GM03348 (cell line): ENCODE measurements around the gene PFDN2.
"Not testable (repeated sequence)": the region's sequence is repeated elsewhere in the genome, so short reads cannot be mapped to it uniquely, and the experiment has no call there.

ENCODE experiments used
- DNase-seq: peaks from one replicate; pipeline ENCODE4 v3.0.0; 2012; ENCODE audit warnings: low spot score

Gene PFDN2

GRCh38 chr1:161080441-161081405, 37.1 kb downstream of the PFDN2 start:
- peak; percentile 46 for DNase-seq

DNA sequence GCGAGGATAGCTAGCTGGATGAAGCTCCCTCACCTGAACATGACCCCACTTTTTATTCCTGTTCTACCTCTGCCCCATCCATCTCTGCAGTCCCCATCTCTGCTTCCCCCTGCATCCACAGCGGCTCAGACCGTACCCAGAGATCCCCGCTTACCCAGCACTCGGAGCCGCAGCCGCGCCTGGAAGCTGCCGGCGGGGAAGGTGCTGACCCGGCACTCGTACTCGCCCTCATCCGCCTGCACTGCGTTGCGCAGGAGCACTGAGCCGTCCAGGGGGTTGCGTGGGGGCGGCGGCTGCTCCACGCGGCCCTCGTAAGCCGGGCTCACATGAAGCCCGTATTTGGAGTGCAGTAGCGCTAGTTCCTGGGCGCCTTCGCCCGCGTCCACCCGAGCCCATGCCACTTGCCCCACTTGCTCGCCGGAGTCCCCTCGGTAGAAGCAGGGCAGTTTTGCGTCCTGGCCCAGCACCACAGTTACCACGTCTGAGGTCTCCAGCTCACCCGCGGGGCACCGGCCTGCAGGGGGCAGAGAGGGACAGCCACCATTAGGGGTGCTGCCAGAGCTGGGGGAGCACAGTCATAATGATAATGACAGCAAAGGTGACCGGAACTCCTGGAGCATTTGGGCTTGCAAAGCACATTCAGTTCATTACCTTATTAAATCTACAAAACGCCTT, 38.3 kb downstream of the PFDN2 start:
- DNase-seq = no peak

- DNase-seq = no peak
Observed at GRCh38 chr1:161077426-161077825, 40.4 kb downstream of the PFDN2 start.

DNA sequence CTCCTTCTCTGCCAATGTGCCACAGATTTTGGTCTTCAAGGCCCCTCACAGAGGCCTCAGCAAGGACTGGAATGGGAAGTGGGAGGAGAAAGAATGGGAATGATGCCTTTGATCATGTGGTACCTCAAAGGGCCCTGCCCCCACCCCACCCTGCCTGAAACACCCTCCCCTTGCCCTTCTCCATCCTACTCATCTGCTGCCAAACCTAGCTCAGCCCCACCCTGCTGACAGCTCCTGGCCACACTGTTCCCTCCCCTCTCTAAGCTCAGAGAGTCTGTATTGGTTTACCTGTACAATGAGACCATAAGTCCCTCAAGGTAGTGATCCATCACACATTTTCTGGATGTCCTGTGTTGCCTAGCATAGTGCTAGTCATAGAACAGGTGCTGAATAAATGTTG, 41.4 kb downstream of the PFDN2 start:
- no peak for DNase-seq

DNA sequence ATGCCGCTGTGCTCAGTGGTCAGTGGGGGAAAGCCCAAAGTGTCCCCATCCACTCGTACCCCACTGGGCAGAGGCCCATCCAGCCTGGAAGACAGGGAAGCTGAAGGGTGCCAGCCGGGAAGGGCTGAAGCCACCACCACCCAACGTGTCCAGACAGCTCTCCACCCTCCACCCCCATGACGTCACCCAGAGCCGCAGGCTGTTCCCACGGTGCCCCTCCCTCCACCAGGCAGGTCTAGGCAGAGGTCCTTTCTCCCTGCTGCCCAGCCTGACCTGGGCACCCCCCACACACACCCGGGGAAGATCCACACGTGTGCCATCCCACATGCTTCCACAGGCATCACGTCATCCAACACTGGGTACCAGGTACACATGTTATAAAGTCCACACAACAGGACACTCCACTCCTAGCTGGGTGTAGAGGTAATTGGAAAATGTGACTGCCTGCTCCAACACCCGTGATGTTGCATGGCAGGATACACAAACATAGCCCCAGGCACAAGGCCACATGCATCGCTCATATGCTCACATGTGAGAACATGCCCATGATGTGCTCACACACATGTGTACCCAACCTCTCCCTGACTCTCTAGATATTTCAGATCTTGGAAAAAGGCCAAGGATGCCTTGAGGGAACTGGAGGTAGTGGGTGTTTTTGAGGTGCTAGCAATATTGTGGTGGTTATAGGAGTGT, 43.0 kb downstream of the PFDN2 start:
- no peak for DNase-seq

GRCh38 chr1:161073474-161074121, 44.2 kb downstream of the PFDN2 start:
- no peak for DNase-seq

- DNase-seq = no peak
Observed at GRCh38 chr1:161072751-161073449, 44.9 kb downstream of the PFDN2 start.

- peak; percentile 75 for DNase-seq
Observed at GRCh38 chr1:161071886-161072371, 45.9 kb downstream of the PFDN2 start.

- no peak for DNase-seq
Observed at GRCh38 chr1:161070761-161071160, 47.1 kb downstream of the PFDN2 start.

DNA sequence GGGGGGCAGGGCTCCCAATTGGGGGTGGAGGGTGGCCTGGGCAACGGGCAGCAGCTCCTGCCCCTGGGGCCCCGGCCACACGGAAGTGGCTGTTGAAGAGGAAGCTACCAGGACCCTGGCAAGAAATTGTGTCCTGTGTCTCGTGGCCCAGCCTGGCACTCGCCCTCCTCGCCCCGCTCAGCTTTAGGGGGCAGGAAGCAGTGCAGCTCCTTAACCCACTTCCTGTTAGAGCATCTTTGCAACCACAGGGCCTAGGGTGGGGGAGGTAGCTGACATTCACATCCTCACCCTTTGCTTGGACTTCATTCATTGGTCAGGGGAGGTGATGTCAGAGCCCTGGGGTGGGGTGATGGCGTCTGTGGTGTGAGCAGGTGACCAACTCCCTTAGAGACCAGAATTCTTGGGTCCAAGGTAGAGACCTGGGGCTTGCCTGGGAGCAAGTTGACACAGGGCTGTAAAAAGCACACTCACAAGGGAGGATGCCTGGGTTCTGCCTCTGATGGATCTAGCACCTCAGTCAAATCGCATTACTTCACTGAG, 48.0 kb downstream of the PFDN2 start, which contains the start of gene ARHGAP30:
Gene ARHGAP30 (minus strand): TSS at position 161 of the 540 bp plus-strand sequence. CDS start 267 bp downstream, outside the sequence.
- DNase-seq = no peak

GRCh38 chr1:161069241-161069640, 48.6 kb downstream of the PFDN2 start:
- DNase-seq = no peak

- peak; percentile 51 for DNase-seq
Observed at GRCh38 chr1:161068306-161069234, 49.3 kb downstream of the PFDN2 start.

GRCh38 chr1:161066694-161067093, 51.1 kb downstream of the PFDN2 start:
- no peak for DNase-seq

DNA sequence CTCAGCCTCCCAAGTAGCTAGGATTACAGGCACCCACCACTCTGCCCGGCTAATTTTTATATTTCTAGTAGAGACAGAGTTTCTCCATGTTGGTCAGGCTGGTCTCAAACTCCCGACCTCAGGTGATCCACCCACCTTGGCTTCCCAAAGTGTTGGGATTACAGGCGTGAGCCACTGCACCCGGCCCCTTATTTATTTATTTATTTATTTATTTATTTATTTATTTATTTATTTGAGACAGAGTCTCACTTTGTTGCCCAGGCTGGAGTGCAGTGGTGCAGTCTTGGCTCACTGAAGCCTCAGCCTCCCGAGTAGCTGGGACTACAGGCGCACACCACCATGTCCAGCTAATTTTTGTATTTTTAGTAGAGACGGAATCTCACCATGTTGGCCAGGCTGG, 52.2 kb downstream of the PFDN2 start:
- DNase-seq = not testable (repeated sequence)

GRCh38 chr1:161063936-161064335, 53.9 kb downstream of the PFDN2 start:
- DNase-seq = not testable (repeated sequence)

- no peak for DNase-seq
Observed at GRCh38 chr1:161061419-161061818, 56.4 kb downstream of the PFDN2 start.

GRCh38 chr1:161059293-161059692, 58.5 kb downstream of the PFDN2 start:
- no peak for DNase-seq

- no peak for DNase-seq
Observed at GRCh38 chr1:161054805-161055204, 63.0 kb downstream of the PFDN2 start.

GRCh38 chr1:161054232-161054631, 63.6 kb downstream of the PFDN2 start:
- no peak for DNase-seq

DNA sequence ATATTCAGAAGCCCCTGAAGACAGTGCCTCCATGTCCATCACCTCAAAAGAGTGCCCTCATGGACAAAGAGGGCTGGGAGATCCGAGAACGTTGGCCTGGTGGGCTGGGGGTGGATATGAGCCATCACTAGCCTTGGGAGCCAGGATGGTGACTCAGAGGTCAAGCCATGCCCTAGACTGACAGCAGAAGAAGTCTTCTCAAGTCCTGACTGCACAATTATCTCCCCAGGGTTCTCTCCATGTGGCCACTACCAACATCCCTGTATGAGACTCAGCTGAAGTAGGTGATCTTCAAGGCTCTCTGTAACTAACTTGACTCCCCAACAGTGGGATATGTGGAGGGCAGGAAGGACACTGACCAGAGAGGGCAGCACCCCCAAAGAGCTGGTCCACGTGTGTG, 64.9 kb downstream of the PFDN2 start:
- no peak for DNase-seq
